ENCODE results near the gene PRR7.

The PRR7 gene

DNA sequence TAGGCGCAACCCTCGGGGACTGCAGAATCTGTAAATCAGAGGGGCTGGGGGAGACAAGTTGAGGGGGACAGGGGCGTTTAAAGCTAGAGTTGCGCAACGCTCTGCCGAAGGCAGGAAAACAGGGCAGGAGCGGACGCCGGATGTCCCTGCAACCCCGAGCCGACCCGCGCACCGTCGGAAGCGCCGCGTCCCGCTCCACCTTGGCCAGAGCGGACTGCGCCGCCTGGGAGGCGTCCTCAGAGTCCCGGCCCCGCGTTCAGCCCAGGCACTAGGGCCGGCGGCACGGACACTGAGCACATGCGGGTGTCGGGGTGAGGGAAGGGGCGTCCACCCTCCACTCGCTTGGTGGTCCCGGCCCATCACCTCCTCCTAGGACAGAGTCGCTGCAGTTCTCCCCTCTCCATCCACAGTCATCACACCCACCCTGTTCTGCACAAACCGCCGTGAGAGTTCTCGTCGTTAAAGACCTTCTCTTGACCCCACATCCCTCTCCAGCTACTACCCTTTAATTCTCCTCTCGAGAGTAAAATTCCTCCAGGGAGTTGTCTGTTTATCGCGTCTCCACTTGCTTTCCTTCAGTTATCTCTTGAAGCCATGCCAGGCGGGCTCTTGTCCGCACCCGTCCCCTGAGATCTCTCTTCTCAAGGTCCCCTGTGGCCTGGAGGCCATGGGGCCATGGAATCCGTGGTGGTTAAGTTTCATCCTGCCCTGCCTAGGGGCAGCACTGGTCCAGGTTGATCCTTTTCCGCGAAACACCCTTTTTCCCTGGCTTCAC lies 51.6 kb downstream of the PRR7 start:
- TF ChIP-seq, protein P1, sequence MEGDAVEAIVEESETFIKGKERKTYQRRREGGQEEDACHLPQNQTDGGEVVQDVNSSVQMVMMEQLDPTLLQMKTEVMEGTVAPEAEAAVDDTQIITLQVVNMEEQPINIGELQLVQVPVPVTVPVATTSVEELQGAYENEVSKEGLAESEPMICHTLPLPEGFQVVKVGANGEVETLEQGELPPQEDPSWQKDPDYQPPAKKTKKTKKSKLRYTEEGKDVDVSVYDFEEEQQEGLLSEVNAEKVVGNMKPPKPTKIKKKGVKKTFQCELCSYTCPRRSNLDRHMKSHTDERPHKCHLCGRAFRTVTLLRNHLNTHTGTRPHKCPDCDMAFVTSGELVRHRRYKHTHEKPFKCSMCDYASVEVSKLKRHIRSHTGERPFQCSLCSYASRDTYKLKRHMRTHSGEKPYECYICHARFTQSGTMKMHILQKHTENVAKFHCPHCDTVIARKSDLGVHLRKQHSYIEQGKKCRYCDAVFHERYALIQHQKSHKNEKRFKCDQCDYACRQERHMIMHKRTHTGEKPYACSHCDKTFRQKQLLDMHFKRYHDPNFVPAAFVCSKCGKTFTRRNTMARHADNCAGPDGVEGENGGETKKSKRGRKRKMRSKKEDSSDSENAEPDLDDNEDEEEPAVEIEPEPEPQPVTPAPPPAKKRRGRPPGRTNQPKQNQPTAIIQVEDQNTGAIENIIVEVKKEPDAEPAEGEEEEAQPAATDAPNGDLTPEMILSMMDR (IDR thresholded peaks at IDR 0.05; ENCODE audit: control insufficient read depth, extremely low read depth, insufficient read depth) = no peak
- DNase-seq (ENCODE audit: low read depth) = no peak
- peak overlapping the region; percentile 72 for H3K4me3 ChIP-seq (ENCODE audit: low read depth, low read length)

DNA sequence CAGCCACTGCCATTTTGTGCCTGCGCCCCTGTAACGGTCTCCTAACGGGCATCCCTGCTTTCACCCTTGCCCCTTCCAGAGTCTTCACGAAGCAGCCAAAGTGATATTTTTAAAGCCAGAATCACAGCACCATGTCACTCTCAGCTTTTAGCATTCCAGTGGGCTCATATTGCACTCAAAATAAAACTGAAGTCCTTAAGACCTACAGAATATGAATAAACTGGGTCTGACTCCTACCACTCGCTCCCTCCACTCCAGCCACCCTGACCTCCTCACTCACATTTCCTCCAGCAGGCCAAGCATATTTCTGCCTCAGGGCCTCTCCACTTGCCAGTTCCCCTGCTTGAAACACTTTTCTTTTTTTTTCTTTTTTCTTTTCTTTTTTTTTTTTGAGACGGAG lies 53.2 kb downstream of the PRR7 start:
- no peak overlapping the region for H3K4me3 ChIP-seq (ENCODE audit: low read depth, low read length)
- TF ChIP-seq, protein P1 (IDR thresholded peaks at IDR 0.05; ENCODE audit: control insufficient read depth, extremely low read depth, insufficient read depth) = no peak
- no peak for DNase-seq (ENCODE audit: low read depth)

DNA sequence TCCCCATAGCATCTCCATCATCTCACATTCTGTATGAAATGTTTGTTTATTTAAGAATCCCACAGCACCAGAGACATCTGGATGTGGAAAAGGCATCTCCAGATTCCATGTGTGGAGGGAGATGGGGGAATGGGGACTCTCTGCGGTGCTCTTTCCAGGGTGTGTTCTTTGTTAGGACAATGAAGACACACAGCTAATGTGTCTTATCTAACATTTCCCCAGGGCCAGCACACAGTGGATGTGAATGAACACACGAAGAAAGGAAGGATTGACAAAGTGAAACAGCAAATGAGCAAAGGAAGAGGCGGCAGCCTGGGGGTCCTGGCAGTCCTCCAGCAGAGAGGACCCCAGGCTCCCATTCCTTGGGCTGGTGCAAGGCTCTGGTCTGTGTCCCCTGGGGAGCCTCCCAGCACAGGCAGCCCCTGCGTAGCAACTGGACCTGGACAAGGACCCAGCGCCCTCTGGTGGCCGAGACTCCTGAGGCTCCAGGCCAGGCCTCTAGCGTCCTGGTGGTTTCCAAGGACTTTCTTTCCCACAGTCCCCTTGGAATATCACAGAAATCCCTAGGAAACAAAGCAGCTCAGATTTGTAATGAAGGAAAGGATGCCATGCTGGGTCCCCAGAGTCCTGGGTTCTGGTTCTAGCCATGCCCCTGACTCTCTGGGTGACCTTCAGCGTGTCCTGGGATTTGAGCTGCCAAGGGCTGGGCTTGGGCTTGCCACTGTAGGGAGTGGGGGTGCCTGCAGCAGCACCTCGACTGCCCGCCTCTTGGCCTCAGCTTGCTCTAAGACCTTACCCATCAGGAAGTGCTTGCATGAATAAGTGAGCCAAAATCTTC lies 54.3 kb downstream of the PRR7 start:
- TF ChIP-seq, protein P1 (IDR thresholded peaks at IDR 0.05; ENCODE audit: control insufficient read depth, extremely low read depth, insufficient read depth) = peak; percentile 94
- DNase-seq (ENCODE audit: low read depth) = peak; percentile 30
- no peak overlapping the region for H3K4me3 ChIP-seq (ENCODE audit: low read depth, low read length)

DNA sequence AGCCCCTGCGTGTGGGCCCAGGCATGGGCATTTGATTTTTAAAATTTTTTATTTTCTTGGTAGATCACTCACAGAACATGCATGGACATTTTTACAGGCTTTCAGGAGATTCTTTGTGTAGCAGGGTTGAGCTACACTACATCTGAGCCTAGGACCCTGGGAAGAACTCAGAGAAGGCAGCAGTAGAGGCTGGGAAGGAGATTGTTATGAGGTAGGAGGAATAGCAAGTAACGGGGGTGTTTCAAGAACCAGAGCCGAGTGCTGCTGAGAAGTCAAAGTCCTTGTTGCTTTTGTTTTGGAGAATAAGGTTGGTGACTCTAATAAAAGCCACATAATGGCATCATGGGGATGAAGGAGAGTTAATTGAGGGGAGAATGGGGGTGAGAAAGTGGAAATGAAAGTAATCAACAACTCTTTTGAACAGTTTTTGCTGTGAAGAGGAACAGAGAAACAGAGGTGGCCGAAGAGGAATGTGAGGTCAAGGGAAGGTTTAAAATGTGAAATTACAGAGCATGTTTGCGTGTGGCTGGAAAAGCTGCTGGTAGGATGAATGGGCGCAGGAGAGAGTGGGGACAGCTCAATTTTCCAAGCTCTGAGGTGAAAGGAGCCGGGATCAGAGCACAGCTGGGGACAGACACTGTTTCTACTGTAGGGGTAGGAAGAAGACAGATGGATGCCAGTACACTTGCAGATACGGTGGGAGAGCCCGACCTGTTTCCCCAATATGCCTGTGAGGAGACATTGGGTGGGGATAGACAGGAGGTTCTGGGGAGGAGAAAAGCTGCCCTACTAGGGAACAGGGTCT lies 55.5 kb downstream of the PRR7 start:
- TF ChIP-seq, protein P1 (IDR thresholded peaks at IDR 0.05; ENCODE audit: control insufficient read depth, extremely low read depth, insufficient read depth) = no peak
- no peak for DNase-seq (ENCODE audit: low read depth)
- no peak overlapping the region for H3K4me3 ChIP-seq (ENCODE audit: low read depth, low read length)

DNA sequence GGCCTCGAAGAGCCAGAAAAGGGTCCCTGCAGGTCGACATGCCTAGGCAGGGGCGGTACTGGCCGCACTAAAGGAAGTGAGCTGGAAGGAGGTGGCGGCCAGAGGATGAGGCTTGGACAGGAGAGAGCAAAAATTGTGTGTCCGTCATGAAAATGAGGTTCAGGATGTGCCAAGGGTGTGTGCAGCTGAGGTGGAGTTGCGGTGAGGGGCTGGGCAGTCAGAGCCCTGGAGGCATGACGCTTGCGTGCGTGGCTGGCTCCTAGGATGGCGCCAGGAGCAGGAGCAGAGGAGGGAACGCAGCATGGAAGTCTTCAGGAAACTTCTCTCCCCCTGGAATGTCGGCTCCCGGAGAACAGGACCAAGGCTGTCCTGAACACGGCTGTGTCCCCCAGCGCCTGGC lies 56.3 kb downstream of the PRR7 start:
- TF ChIP-seq, protein P1 (IDR thresholded peaks at IDR 0.05; ENCODE audit: control insufficient read depth, extremely low read depth, insufficient read depth) = no peak
- DNase-seq (ENCODE audit: low read depth) = no peak
- no peak overlapping the region for H3K4me3 ChIP-seq (ENCODE audit: low read depth, low read length)

DNA sequence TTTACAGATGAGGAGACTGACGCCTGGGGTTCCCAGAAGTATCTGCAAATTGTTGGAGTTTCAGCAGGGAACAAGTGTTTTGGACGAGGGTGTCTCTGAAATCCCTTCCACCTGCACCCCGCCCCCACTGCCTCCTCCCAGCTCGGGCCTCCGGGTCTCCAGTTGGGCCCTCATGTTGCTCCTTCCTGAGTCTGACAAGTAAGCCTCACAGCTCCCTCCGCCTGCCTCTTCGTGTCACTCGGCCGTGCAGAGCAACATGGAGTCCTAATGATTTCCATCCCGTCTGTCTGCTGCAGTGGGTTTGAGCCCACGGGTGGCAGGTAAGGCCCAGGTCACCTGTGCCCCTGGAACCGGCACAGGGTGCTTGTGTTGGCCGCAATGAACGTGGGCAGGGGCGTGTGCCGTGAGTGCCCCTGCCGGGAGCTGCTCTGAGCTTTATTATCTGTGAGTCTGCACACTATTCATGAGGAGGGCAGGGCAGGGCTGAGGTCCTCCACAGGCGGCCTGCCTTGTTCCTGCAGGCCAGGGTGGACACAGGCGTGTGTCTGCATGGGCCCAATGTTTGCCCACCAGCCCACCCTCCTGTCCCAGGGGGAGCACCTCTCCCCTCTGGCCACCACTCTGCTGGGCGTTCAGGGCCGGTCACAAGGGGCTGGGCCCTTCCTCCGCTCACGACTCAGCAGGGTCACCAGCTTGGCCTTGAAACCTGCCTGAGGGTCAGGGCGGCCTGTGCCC lies 56.9 kb downstream of the PRR7 start:
- H3K4me3 ChIP-seq (ENCODE audit: low read depth, low read length) = no peak overlapping the region
- no peak for DNase-seq (ENCODE audit: low read depth)
- TF ChIP-seq, protein P1 (IDR thresholded peaks at IDR 0.05; ENCODE audit: control insufficient read depth, extremely low read depth, insufficient read depth) = no peak

All from LNCaP clone FGC (cell line).